ENCODE results near the gene CCNB2. TPM values are rescaled to one million over a fixed set of nuclear protein-coding genes. Genes with fewer than 3 reads are reported as not detected.
"Not testable (repeated sequence)": the region's sequence is repeated elsewhere in the genome, so short reads cannot be mapped to it uniquely, and the experiment has no call there.

Gene CCNB2
- total RNA-seq: under 1 TPM; 0.24 to 0.69 TPM
- long read RNA-seq, donor 1, partial matches to known transcripts: 0 of 2 reads
- long read RNA-seq, donor 1, other reads (novel, unspliced or antisense): 1 of 2 reads
- long read RNA-seq, donor 2, partial matches to known transcripts: 0 of 4 reads
- long read RNA-seq, donor 2, other reads (novel, unspliced or antisense): 4 of 4 reads

GRCh38 chr15:59104912-59105732 lies at the start of gene CCNB2:
TSS of gene CCNB2 (plus strand) at chr15:59105146. CDS start at chr15:59105269, 123 bp downstream.
- intact Hi-C loops (cut with DNase I): loop anchor here in 1 of 2 donors (10.0 kb wide), 1 partner anchor 620 kb away; no protein-coding TSS in a partner anchor
- DNase-seq (ENCODE audit: low spot score): peak; percentile 96

DNA sequence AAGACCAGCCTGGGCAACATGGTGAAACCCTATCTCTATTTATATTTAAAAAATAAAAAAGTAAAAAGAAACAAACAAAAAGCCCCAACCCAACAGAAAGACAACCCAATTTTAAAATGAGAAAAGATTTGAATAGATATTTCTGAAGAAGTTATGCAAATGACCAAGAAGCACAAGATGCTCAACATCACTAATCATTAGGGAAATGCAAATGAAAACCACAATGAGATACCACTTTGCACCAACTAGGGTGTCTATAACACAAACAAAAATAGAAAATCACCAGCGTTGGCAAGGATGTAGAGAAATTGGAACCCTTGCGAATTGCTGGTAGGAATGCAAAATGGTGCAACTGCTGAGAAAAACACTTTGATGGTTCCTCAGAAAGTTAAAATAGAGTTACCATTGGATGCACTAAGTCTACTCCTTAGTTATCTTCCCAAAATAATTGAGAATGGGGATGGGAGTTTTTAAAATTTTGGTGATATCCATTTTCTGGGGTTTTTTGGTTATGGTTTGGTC lies 45.8 kb upstream of the CCNB2 start:
- intact Hi-C loops (cut with DNase I): no loop called here
- no peak for DNase-seq (ENCODE audit: low spot score)

DNA sequence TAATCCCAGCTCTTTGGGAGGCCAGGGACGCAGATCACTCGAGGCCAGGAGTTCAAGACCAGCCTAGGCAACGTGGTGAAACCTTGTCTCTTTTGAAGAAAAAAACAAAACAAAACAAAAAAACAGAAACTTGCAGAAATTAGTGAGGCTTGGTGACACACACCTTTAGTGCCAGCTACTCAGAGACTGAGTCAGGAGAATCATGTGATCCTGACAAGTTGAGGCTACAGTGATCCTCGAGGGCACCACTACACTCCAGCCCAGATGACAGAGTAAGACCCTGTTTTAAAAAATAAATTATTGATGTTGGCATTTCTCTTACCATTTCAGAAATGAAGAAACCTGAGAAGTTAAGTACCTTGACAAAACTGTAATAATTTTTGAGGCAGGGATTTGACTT lies 44.6 kb upstream of the CCNB2 start:
- no peak for DNase-seq (ENCODE audit: low spot score)
- intact Hi-C loops (cut with DNase I): no loop called here

DNA sequence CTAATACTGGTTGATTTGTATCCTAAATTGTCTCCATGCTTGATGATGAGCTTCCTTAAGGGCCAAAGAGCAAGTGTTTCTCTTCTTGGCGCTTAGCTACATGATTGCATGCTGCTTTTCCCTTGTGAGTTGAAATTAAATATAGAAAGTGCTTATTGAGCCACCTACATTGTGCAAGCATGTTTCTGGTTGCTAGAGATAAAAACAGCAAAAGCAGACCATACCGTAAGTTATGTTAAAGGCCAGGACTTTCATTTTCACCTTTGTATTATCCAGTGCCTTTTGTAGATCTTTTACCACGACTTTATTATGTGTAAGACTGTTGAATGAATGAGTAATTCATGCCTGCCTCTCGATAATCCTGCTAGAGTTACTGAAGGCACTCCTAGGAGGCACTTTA lies 41.9 kb upstream of the CCNB2 start:
- DNase-seq (ENCODE audit: low spot score): no peak
- intact Hi-C loops (cut with DNase I): no loop called here

DNA sequence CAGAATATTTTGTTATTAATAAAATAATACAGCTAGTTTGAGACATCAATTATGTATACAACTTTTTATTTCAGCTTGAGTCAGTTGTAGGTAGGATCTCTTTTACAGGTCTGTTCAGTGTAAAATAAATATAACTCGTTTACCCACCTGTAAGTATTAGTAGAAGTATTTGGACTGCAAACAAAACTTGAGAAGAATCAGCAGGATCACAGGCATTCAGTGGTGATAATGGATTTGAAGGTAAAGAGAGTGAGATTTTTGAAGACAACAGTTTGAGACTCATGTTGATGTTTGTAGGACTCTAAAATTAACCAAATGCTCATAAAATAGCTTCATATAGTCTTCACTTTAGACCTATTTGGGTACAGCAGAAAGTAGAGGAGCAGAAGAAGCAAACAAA lies 35.5 kb upstream of the CCNB2 start:
- intact Hi-C loops (cut with DNase I): no loop called here
- DNase-seq (ENCODE audit: low spot score): no peak

GRCh38 chr15:59074607-59075006 lies 30.3 kb upstream of the CCNB2 start:
- intact Hi-C loops (cut with DNase I): no loop called here

DNA sequence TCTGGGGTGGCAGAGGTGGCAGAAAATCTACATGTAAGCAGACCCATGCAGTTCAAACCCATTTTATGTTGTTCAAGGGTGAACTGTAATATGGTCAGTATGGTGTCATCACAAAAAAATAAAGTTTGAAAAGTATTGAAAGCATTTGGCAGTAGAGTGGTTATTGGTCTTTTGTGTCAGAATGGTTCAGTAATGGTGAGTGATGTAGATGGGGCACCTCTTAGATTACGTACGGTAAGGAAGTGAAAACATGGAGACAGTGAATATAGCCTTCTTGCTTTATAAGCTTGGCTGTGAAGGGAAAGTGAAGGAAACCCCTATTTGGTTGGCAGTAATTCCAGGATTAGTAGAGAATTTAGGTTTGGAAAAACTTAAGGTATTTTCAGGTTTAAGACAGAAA lies 17.2 kb upstream of the CCNB2 start:
- DNase-seq (ENCODE audit: low spot score): no peak
- intact Hi-C loops (cut with DNase I): no loop called here

More at GRCh38 chr15:59074607-59075006, 30.3 kb upstream of the CCNB2 start:
- no peak for DNase-seq (ENCODE audit: low spot score)

GRCh38 chr15:59094077-59094476 lies 10.9 kb upstream of the CCNB2 start:
- intact Hi-C loops (cut with DNase I): loop anchor here in 1 of 2 donors (10.0 kb wide), 1 partner anchor 61 kb away; no protein-coding TSS in a partner anchor
- DNase-seq (ENCODE audit: low spot score): no peak

DNA sequence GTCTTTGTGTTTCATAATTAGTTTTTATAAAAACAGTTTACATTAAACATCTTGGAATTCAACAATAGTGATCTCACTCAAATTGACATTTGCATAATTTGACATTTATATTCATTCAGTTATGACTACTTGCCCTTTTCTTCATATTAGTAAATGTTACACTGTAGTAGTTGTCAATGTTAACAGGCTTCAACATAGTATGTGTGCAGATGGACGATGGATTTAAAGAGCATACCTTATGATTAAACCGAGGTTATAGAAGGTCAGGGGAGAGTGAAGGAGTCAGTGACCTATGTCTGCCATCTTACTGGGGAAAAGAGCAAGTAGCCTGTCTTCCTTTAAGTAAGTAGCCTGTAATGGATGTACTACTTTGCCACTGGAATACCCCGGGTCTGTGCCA lies 8.5 kb upstream of the CCNB2 start:
- intact Hi-C loops (cut with DNase I): loop anchor here in 1 of 2 donors (10.0 kb wide), 1 partner anchor 58 kb away; no protein-coding TSS in a partner anchor

DNA sequence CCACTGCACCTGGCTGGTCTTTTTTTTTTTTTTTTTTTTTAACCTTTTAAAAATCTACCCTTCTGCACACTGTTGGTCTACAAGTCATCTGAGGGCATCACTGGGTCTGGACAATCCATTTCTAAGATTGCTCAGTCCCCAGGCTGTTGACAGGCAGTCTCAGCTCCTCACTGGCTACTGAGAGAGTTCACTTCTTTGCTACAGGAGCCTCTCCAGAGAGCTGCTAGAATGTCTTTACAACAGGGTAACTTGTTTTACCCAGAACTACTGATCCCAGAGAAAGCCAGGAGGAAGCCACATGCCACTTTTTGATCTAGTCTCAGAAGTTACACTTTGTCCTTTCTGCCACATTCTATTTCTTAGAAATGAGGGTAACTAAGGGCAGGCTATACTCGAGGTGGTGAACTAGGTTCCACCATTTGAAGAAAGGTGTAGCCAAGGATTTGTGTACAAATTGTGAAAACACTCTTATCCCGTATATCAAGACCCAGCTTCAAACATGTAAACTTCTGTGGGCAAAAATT lies 5.7 kb upstream of the CCNB2 start:
- DNase-seq (ENCODE audit: low spot score): no peak
- intact Hi-C loops (cut with DNase I): loop anchor here in 1 of 2 donors (10.0 kb wide), 1 partner anchor 56 kb away; no protein-coding TSS in a partner anchor

More for the DNA sequence above, 8.5 kb upstream of the CCNB2 start:
- DNase-seq (ENCODE audit: low spot score): no peak

DNA sequence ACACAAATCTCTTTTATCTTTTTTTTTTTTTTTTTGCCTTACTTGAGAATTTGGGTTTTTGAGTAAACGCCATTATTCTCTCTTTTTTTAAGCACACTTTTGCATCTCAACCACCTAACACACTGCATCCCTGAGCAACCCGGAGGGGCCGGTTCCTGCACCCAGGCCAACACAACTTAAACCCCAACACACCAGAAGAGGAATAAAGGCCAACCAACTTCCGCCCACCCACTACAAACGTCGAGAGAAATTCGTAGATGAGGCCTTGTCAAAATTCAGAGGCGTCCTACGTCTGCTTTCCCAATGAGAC lies 389 bp upstream of the CCNB2 start:
- intact Hi-C loops (cut with DNase I): loop anchor here in 1 of 2 donors (10.0 kb wide), 1 partner anchor 620 kb away; no protein-coding TSS in a partner anchor

DNA sequence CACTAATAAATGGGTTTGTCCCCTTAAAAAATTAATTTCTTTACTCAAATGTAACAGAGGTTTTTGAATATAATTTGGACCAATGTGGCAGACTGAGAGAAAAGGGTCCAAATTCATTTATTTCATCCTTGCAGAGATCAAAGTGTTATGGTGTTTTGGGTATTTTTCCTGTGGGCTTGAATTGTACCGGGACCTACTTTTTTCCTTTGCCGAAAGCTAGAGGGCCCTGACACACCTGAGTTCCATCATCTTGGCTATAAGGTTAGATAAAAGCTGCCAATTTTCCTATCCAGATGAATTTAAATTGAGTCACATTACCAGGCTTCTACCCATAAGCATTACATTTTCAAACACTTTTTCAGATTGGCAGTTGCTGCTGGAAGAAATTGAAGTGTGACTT lies 908 bp downstream of the CCNB2 start:
- DNase-seq (ENCODE audit: low spot score): no peak
- intact Hi-C loops (cut with DNase I): loop anchor here in 1 of 2 donors (10.0 kb wide), 1 partner anchor 621 kb away; no protein-coding TSS in a partner anchor

More for the DNA sequence above, 389 bp upstream of the CCNB2 start:
- DNase-seq (ENCODE audit: low spot score): no peak

GRCh38 chr15:59111251-59111650 lies 6.3 kb downstream of the CCNB2 start:
- intact Hi-C loops (cut with DNase I): no loop called here
- DNase-seq (ENCODE audit: low spot score): no peak

DNA sequence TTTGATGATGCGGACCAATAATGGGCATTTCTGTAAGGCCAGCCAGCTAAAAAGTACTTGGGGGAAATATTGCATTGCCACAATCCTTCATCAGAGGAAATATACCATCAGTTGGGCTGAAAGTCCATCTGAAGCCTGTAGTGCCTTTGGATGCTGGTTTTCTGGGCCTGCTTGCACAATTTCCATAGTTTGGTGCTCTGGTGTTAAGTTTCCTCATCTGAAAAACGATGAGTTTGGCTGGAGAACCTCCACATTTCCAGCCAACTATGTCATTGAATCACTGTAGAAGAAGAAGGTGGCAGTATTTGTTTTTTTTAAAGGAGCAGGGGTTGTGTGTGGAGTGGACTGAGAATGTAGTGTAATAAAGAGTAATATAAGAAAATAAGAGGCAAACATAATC lies 10.1 kb downstream of the CCNB2 start:
- intact Hi-C loops (cut with DNase I): no loop called here
- no peak for DNase-seq (ENCODE audit: low spot score)

DNA sequence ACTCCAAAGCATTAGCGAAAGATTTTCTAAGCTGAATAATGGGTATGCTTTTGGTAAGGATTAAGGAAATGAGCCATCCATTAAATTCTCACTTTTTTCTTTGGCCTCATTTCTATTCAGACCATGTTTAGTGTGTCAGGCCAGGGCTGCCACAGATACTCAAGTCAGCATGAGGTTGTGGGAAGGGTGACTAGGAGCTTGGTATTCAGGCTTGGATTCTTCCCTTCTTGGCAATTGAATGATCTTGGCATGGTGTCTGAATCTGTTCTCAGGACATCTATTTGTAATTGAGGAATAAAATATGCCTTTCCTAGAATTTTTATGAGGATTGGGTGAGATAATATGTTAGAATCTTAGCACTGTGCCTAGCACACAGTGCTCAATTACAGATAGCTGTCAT lies 11.2 kb downstream of the CCNB2 start:
- intact Hi-C loops (cut with DNase I): no loop called here
- DNase-seq (ENCODE audit: low spot score): no peak

DNA sequence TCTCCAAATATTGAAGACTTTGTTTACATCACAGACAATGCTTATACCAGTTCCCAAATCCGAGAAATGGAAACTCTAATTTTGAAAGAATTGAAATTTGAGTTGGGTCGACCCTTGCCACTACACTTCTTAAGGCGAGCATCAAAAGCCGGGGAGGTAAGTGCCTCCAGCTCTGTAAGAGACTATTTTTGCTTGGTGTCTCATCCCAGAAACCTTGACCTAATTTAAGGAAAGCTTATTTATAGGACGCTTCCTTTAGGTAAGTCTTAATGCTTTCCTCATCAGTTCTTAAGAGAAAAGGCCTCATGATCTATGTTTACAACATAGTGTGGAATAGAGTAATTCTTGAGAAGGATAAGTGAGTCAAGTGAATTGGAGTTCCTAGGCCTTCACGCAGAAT lies 11.8 kb downstream of the CCNB2 start:
- no peak for DNase-seq (ENCODE audit: low spot score)
- intact Hi-C loops (cut with DNase I): no loop called here

DNA sequence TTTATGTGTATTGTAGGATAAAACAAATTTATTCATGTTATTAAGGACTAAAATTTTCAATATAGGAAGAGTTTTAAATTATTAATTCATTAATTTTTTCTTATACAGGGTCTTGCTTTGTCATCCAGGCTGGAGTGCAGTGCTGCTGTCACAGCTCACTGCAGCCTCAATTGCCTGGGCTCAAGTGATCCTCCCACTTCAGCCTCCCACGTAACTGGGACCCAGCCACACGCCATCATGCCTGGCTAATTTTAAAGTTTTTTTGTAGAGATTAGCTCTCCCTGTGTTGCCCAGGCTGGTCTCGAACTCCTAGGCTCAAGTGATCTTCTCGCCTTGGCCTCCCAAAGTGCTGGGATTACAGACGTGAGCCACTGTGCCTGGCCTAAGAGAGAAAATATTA lies 14.7 kb downstream of the CCNB2 start:
- intact Hi-C loops (cut with DNase I): no loop called here
- no peak for DNase-seq (ENCODE audit: low spot score)

- no peak for DNase-seq (ENCODE audit: low spot score)
These were observed 16.0 kb downstream of the CCNB2 start for GRCh38 chr15:59120937-59121336.

GRCh38 chr15:59124261-59124660 lies 19.3 kb downstream of the CCNB2 start:
- intact Hi-C loops (cut with DNase I): no loop called here
- DNase-seq (ENCODE audit: low spot score): no peak

More at GRCh38 chr15:59120937-59121336, 16.0 kb downstream of the CCNB2 start:
- intact Hi-C loops (cut with DNase I): no loop called here

DNA sequence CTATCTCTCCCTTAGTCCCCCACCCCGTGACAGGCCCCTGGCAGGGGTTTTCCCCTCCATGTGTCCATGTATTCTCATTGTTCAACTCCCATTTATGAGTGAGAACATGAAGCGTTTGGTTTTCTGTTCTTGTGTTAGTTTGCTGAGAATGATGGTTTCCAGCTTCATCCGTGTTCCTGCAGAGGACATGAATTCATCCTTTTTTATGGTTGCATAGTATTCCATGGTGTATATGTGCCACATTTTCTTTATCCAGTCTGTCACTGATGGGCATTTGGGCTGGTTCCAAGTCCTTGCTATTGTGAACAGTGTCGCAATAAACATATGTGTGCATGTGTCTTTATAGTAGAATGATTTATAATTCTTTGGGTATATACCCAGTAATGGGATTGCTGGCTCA lies 20.7 kb downstream of the CCNB2 start:
- DNase-seq (ENCODE audit: low spot score); intact Hi-C loops (cut with DNase I): not testable (repeated sequence)
